Thoracic aorta (tissue), 2 donors: Measurements from ENCODE around the gene ENG. TPM values are rescaled to one million over a fixed set of nuclear protein-coding genes. Genes with fewer than 3 reads are reported as not detected.

Experiments
- ATAC-seq: fragments of 150-250 bp; one replicate; pipeline ENCODE4 v1.8.0; 2017; ENCODE audit warnings: low read depth; ENCODE audit not compliant: insufficient number of reproducible peaks, low FRiP score
- DNase-seq: peaks from one replicate; pipeline ENCODE4 v3.0.0-alpha.2; 2020; ENCODE audit warnings: low spot score
- H3K27ac ChIP-seq, 2 donors: fragments of 200-600 bp; sonication (generic); 1 replicate in 1 of 2; 2 replicates in 1 of 2; pipeline ENCODE4 v1.5.1; 2016; ENCODE audit warnings: mild to moderate bottlenecking in 2 of 2, moderate library complexity in 2 of 2
- H3K27me3 ChIP-seq: fragments of 200-600 bp; sonication (generic); replicated peaks from 2 replicates; pipeline ENCODE4 v1.6.0; 2016; ENCODE audit warnings: mild to moderate bottlenecking; ENCODE audit not compliant: insufficient read depth
- H3K36me3 ChIP-seq: fragments of 200-600 bp; sonication (generic); one replicate; pipeline ENCODE4 v1.5.1; 2016
- H3K4me1 ChIP-seq, 2 donors: fragments of 200-600 bp; sonication (generic); 1 replicate in 1 of 2; 2 replicates in 1 of 2; pipeline versions ENCODE4 v1.5.1 to v1.6.0; 2016; ENCODE audit warnings: low read depth in 2 of 2, mild to moderate bottlenecking in 1 of 2; ENCODE audit not compliant: control insufficient read depth in 1 of 2
- H3K4me3 ChIP-seq: fragments of 200-600 bp; sonication (generic); 2 replicates; pipeline ENCODE4 v1.5.1; 2016; ENCODE audit warnings: mild to moderate bottlenecking
- H3K9me3 ChIP-seq: fragments of 200-600 bp; sonication (generic); 2 replicates; pipeline ENCODE4 v1.5.1; 2016
- total RNA-seq, 2 donors: library from RNA; depleted of rRNA; stranded (reverse); fragments of >200 nt; gene quantifications; one replicate each; pipeline versions ENCODE4 v1.1.0 to v1.2.3, GENCODE V29; 2016
- TF ChIP-seq, protein P1 (sequence below): fragments of 200-600 bp; sonication (generic); IDR thresholded peaks from one replicate; pipeline ENCODE4 v1.5.1; 2019; ENCODE audit warnings: antibody characterized with exemption

ENG gene
- total RNA-seq, 2 donors from 2014 or later: 239 to 268 TPM

GRCh38 chr9:127833555-127833954 lies 20.9 kb downstream of the ENG start:
- Histone ChIP-seq H3K4me1 (peaks cover 72 to 97% of the 10 kb centered on the region in 2 donors), H3K27ac (peak overlapping the region; percentile 80 to 95)

GRCh38 chr9:127832248-127832647 lies 22.2 kb downstream of the ENG start:
- Histone ChIP-seq H3K27ac (peak overlapping the region; percentile 80 to 95), H3K9me3 (no peaks in the 10 kb centered on the region), H3K27me3 (no peaks in the 10 kb centered on the region), H3K4me3 (peak overlapping the region; percentile 19), H3K4me1 (peaks cover 66 to 96% of the 10 kb centered on the region in 2 donors), H3K36me3 (no peaks in the 10 kb centered on the region)
- DNase-seq: no peak
- ATAC-seq: no peak
- TF ChIP-seq, protein P1, sequence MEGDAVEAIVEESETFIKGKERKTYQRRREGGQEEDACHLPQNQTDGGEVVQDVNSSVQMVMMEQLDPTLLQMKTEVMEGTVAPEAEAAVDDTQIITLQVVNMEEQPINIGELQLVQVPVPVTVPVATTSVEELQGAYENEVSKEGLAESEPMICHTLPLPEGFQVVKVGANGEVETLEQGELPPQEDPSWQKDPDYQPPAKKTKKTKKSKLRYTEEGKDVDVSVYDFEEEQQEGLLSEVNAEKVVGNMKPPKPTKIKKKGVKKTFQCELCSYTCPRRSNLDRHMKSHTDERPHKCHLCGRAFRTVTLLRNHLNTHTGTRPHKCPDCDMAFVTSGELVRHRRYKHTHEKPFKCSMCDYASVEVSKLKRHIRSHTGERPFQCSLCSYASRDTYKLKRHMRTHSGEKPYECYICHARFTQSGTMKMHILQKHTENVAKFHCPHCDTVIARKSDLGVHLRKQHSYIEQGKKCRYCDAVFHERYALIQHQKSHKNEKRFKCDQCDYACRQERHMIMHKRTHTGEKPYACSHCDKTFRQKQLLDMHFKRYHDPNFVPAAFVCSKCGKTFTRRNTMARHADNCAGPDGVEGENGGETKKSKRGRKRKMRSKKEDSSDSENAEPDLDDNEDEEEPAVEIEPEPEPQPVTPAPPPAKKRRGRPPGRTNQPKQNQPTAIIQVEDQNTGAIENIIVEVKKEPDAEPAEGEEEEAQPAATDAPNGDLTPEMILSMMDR: no peak

More at GRCh38 chr9:127833555-127833954, 20.9 kb downstream of the ENG start:
- DNase-seq: no peak
- no peaks in the 10 kb centered on the region for H3K27me3 ChIP-seq
- no peak for ATAC-seq
- H3K4me3 ChIP-seq: no peak overlapping the region
- TF ChIP-seq, protein P1: no peak
- no peaks in the 10 kb centered on the region for H3K9me3 ChIP-seq
- H3K36me3 ChIP-seq: no peaks in the 10 kb centered on the region

DNA sequence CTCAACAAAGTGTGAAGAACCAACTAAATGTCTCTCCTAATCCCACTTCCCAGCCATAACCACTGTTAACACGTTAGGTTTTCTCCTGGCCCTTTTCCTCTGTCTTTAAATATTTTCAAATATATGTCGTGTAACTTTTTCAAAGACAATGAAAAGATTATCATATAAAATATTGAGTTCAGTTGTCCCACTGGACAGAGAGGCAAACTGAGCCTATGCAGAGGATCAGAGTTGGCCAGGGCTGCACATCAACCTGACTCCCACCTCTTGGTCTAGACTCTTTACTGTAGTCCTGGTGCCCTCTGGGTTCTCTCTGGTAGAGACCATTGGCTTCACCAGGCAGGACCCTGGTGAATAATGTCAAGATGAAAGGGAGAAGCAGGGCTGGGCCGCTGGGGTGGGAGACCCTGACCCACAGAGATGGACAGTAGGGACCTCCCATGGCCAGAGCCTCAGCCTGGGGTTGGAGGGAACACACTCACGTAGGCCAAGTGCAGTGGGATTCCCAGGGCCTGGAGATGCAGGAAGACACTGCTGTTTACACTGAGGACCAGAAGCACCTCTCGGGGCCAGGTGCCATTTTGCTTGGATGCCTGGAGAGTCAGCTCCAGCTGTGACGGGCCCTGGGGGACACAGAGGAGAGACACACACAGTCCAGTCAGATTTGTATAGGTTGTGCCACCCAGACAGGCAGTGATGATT lies 25.1 kb downstream of the ENG start:
- no peak for DNase-seq
- Histone ChIP-seq H3K27ac (peak overlapping the region; percentile 76 to 85), H3K4me3 (no peak overlapping the region), H3K36me3 (peaks cover 14% of the 10 kb centered on the region), H3K4me1 (peaks cover 42 to 85% of the 10 kb centered on the region in 2 donors), H3K27me3 (no peaks in the 10 kb centered on the region), H3K9me3 (no peaks in the 10 kb centered on the region)
- no peak for ATAC-seq
- TF ChIP-seq, protein P1: no peak

DNA sequence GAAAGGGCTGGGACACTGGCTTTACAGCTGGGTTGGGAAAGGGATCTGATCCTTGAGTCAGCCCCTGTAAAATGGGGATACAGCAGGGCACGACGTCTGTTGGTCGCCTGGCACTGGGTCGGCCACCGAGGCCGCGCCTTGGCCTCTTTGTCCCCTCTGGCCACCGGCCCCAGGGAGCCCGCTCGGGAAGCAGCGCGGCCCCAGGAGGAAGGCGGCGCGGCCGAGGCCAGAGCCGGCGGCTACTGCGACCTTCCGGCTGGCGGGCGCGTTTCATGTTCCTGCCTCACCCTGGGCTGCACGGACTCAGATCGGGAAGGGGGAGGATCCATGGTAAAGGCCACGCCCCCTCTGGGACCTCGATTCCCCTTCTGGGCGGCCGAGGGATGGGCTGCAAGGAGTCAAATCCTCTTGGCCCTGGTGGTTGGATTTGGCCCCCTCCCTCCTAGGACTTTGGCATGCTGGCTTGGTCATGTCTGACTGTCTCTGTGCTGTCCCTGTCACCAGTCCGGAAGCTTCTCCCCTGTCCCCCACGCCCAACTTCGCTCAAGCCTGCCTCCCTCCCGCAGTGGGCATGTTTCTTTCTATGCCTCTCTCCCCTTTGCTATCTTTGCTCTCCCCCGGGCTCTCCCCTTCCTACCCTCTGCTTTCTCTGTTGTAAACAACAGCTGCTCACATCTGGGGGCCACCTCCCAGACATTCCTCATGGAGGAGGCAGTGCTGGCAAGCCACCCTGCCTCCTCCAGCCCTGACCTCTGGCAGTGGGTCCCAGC lies 26.0 kb downstream of the ENG start:
- peak; percentile 78 for DNase-seq

More for the DNA sequence above, 26.0 kb downstream of the ENG start:
- peak overlapping the region; percentile 76 to 85 for H3K27ac ChIP-seq
- H3K27me3 ChIP-seq: no peaks in the 10 kb centered on the region
- peak overlapping the region; percentile 61 for H3K4me3 ChIP-seq
- peaks cover 36 to 76% of the 10 kb centered on the region in 2 donors for H3K4me1 ChIP-seq
- peaks cover 21% of the 10 kb centered on the region for H3K36me3 ChIP-seq
- TF ChIP-seq, protein P1: no peak
- peak; percentile 37 for ATAC-seq
- no peaks in the 10 kb centered on the region for H3K9me3 ChIP-seq
